ENCODE data around the gene AATK.

AATK gene

GRCh38 chr17:81103379-81103778, 62.6 kb downstream of the AATK start:
- no peak for DNase-seq

DNA sequence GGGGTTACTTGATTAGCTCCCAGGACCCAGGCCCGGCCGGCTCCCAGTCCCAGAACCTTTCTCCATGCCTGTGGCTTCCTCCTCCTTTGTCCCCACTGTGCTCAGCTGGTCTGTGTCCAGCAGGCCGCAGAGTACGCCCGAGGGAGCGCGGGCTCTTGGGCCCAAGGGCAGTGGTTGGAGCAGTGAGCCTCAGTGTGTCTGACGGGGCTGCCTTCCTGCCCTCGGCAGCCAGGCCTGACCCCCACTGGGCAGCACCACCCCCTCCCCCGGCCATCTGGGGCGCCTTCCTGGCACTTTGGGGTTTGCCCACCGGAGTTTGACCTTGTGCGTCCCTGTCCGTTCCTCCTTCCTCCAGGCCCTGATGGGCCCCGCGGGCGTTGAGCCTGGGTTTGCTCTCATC, 63.2 kb downstream of the AATK start:
- no peak for DNase-seq

DNA sequence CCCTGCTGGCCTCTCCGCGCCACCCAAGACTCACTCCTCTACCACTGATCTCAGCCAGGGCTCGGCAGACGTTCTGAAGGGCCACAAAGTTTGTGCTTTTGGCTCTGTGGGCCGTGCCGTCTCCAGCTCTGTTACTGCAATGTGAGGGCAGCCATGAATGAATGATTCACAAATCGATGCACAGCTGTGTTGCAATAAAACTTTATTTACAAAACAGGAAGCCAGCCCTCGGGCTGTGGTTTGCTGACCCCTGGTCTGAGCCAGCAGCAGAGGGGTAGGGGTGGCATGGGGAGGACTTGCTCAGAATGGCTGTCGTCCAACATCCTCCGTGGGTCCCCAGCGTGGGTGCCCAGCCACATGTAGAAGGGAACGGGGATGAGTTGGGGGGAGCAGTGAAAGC, 63.7 kb downstream of the AATK start:
- no peak for DNase-seq

GRCh38 chr17:81101614-81102306, 64.3 kb downstream of the AATK start:
- DNase-seq, result no peak

GRCh38 chr17:81100668-81101067, 65.4 kb downstream of the AATK start:
- DNase-seq, result no peak

DNA sequence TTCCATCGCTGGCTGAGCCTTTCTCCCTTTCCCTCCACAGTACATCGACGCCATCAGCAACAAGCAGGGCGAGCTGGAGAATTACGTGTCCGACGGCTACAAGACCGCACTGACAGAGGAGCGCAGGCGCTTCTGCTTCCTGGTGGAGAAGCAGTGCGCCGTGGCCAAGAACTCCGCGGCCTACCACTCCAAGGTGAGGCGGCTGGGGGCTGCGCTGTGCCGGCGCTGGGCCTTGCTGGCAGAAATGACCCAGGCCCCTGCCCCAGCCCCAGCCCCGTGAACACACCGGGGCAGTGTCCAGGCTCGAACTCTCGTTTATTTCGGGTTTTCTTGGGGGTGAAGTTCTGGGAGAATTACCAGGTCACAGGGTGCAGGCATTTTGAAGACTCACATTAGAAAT, 66.1 kb downstream of the AATK start:
- DNase-seq, result no peak

DNA sequence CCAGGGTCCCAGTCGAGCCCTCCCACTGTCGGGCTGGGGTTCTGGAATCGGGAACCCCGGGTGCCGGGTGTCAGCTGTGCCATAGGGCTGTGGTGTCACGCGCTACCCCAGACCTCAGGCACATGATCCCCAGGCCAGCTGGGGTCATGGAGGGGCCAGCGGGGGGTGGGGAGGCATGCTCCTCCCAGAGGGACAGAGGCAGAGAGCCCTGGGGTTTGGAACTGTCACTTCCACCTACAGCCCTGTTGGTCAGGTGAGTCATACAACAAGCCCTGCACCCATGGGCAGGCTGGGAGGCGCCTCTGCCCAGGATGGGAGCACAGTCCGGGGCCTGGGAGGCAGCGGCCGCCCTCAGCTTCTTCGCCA, 68.1 kb downstream of the AATK start:
- DNase-seq, result no peak

DNA sequence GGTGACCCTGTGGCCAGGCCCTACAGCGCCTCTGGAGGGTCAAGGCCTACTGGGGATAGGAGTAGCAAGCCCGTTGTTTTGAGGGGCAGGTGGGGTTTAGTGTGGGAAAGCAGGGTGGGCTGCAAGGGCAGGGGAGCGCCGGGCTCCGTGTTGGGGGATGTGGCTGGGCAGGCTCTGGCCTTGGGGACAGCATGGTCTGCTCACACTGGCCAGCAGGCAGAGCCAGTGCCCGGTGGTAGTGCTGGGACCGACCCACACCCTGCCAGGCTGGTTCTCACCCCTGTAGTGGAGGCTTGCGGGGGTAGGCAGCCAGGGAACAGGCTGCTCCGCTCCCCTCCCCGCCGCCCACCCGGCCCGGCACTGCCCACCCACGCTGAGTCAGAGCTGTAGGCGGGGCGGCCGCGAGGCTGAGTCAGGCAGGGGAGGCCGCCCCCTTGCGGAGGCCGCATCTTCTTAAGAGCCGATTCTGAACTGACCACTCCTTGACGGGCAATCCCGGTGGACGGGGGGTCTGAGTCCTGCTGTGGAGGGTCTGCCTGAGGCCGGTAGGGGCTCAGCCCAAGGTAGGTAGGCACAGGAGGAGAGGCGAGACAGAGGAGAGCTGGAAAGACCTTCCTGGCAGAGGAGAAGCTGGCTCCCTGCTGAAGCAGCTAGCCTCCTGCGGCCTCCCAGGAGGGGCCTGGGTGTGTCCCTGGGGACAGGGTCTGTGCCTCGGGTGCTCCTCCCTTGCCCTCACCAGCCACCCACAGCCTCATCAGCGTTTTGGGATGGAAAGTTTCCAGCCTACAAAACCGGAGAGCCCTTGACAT, 68.7 kb downstream of the AATK start:
- no peak for DNase-seq

DNA sequence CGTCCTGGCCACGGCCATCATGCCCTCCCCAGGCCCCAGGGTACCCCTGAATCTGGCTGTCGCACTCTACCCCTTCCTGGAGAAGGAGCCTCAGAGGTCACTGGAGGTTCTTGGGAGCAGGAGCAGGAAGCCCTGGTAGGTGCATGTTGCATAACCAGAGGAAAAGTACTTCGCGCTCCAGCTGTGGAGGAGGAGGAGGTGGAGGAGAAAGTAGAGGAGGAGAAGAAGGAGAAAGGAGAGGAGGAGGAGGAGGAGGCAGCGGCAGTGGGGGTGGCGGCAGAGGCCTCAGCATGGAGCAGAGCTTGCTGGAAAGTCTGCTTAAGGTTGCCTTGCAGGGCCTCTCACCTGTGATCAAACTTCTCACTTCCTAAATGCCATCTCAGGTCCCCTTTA, 69.3 kb downstream of the AATK start:
- DNase-seq, result no peak

- no peak for DNase-seq
Measured at GRCh38 chr17:81095383-81095762, 70.6 kb downstream of the AATK start.

GRCh38 chr17:81094509-81095382, 71.3 kb downstream of the AATK start:
- DNase-seq, result peak; percentile 71

DNA sequence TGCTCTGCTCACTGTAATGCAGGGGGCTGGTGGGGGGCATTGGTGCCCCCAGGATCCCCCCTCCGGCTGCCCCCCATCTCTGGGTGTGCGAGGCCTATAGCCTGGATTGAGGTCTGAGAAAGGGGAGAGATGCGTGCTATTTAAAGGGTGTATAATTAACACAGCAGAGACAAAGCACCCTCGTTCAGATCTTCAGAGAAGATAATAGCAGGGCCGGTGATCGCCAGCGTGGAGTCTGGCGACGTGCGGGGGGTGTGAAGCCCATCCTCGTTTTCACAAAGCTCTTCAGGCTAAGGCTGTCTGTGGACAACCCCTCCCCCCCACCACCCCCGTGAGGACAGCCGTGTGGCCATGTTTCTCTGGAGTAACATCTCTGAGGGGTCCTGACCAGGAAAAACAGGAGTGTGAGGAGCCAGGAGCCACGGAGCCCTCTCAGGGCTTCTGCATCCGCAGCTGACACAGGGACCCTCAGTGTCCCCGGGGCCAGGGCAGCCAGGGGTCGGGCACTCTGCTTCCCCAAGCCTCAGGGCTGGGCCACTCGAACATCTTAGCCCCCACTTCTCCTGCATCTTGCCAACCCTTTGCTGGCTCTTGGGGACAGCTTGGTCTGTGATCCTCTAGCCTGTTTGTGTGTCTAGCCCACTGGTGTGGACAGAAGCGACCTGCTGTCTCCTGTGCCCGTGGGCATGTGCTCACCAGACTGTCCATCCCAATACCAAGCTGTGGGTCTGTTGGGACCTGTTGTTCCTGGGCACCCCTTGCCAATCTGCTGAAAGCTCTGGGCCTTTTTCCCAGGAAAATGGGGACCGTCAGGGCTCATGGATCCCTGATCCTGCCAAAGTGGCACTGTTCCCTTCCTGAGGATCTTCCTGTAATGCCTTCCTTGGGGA, 72.2 kb downstream of the AATK start:
- DNase-seq, result no peak

- DNase-seq, result no peak
Measured at GRCh38 chr17:81092518-81093095, 73.4 kb downstream of the AATK start.

DNA sequence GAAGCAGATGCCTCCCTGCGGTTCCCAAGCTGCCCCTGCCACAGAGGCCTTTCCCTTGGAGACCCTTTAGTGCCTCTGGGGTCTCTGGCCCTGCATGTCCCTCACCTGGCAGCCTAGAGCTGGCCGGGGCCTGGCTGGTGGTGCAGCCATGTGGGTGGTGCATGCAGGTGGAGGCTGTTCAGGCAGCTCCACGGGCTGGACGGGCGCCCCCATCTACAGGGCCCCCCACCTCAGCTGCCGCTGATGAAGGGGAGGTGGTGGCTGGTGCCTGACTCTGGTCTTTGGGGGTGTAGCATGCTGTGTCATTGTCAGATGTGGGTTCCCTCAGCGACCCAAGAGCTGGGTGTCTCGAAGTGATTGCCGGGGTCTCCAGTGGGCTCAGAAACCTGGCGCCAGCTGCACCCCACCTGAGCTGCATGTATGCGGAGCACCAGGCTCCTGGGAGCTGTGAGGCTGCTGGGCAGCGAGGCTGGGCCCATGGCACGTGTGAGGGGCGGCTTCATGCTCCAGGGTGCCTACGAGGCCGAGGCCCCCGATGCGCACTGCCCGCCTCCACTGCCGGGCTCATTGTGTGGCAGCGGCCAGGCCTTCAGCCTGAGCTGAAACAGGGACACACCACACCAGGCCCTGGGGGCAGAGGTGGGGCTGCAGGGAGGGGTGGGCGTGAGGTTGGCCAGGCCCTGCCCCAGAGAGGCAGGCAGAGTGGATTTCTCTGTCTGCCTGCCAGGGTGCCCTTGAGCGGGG, 74.1 kb downstream of the AATK start:
- DNase-seq, result no peak

GRCh38 chr17:81091154-81091553, 74.9 kb downstream of the AATK start:
- DNase-seq, result no peak

- DNase-seq, result no peak
Measured at GRCh38 chr17:81090361-81091136, 75.5 kb downstream of the AATK start.

- DNase-seq, result no peak
Measured at GRCh38 chr17:81086789-81087551, 79.1 kb downstream of the AATK start.

- DNase-seq, result no peak
Measured at GRCh38 chr17:81085420-81085911, 80.6 kb downstream of the AATK start.

DNA sequence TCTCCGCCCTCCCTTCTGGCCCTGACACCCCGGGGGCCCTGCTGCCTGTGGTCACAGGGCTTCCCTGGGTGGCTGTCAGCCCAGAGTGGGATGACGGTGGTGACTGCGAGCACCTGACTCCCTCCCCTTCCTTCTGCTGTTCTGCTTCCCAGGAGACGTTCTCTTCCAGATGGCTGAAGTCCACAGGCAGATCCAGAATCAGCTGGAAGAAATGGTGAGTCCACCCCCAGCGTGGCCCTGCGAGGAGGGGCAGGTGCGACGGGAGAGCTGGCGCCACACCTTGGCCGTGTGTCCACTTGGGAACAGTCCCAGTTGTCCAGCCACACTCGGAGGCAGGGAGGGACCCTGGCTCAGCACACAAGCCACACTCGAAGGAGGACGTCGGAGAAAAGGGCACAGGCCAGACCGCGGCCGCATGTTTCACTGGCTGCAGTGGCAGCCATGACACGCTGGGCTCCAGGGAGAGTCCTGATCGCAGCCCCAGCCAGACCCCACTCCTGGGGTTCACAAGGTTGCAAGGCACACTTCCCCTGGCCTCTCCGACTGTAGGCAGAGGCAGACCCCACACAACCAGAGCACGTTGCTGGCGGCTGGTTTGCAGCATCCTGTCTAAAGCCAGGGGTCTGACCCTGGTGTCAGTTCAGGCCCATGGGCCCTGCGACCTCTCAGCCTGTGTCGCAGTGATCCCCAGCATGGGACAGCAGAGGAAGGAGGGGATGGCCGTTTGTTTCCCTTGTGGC, 81.2 kb downstream of the AATK start:
- DNase-seq, result no peak
